NOMO-1 treated with DMSO at 0.1 percent for 48 hours (cell line): ENCODE measurements around the gene DAPK3.
"Not testable (repeated sequence)": the region's sequence is repeated elsewhere in the genome, so short reads cannot be mapped to it uniquely, and the experiment has no call there.

Experiments
- DNase-seq: peaks from one replicate; lab custom pipeline; 2025; ENCODE audit not compliant: unreplicated experiment; lab: John Stamatoyannopoulos, UW

DAPK3 gene

GRCh38 chr19:3970808-3971598 is at the start of gene DAPK3:
DAPK3 (minus strand) TSS chr19:3971099; CDS start chr19:3969735, 1,364 bp downstream.
- DNase-seq, result peak; percentile 99

- DNase-seq, result no peak
These were observed 48.7 kb upstream of the DAPK3 start for GRCh38 chr19:4019578-4019977.

GRCh38 chr19:4018775-4019504 is 48.0 kb upstream of the DAPK3 start:
- no peak for DNase-seq

GRCh38 chr19:4018140-4018613 is 47.3 kb upstream of the DAPK3 start:
- no peak for DNase-seq

GRCh38 chr19:4016903-4017638 is 46.2 kb upstream of the DAPK3 start:
- no peak for DNase-seq

GRCh38 chr19:4016486-4016885 is 45.6 kb upstream of the DAPK3 start:
- DNase-seq, result no peak

GRCh38 chr19:4015705-4016402 is 45.0 kb upstream of the DAPK3 start:
- DNase-seq, result no peak

- DNase-seq, result no peak
These were observed 43.9 kb upstream of the DAPK3 start for GRCh38 chr19:4014541-4015491.

GRCh38 chr19:4013886-4014540 is 43.1 kb upstream of the DAPK3 start:
- no peak for DNase-seq

- DNase-seq, result no peak
These were observed 42.2 kb upstream of the DAPK3 start for GRCh38 chr19:4012975-4013634.

GRCh38 chr19:4012092-4012974 is 41.4 kb upstream of the DAPK3 start:
- no peak for DNase-seq

- DNase-seq, result not testable (repeated sequence)
These were observed 40.5 kb upstream of the DAPK3 start for GRCh38 chr19:4011430-4011829.

GRCh38 chr19:4010808-4011110 is 39.9 kb upstream of the DAPK3 start:
- DNase-seq, result no peak

GRCh38 chr19:4009990-4010807 is 39.3 kb upstream of the DAPK3 start:
- DNase-seq, result no peak

GRCh38 chr19:4007836-4008539 is 37.1 kb upstream of the DAPK3 start:
- DNase-seq, result no peak

GRCh38 chr19:4007021-4007835 is 36.3 kb upstream of the DAPK3 start, which contains the start of gene PIAS4:
PIAS4 (plus strand) TSS chr19:4007736; CDS start chr19:4007761, 25 bp downstream.
- DNase-seq, result peak; percentile 86
